ENCODE data around the gene FOSL2. TPM values are rescaled to one million over a fixed set of nuclear protein-coding genes. Genes with fewer than 3 reads are reported as not detected.
A peak's percentile ranks its signal among the peaks of the same experiment; 100 is the strongest.

FOSL2 gene
- total RNA-seq, 1 donor from 2014 or later: 38.4 TPM

DNA sequence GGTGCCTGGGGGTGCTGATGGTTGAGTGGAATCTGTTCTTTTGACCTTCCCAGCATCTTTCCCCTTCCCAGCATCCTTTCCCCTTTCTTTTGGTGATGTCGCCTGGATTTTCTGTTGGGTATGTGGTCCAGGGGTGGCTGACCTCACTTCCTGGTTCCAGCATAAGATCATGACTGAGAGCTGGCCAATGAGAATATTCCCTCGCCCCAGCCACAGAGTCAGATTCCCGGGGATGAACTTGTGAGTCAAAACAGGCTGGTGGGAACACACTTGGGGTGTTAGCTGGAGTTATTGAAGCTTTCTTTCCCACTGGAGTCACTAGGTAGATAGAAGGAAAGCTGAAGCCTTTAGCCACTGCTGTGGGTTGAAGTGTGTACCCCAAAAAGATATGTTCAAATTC, 28.0 kb upstream of the FOSL2 start:
- H3K4me3 Mint-ChIP-seq (ENCODE audit: low read depth): no peak overlapping the region
- TF ChIP-seq, protein P1, sequence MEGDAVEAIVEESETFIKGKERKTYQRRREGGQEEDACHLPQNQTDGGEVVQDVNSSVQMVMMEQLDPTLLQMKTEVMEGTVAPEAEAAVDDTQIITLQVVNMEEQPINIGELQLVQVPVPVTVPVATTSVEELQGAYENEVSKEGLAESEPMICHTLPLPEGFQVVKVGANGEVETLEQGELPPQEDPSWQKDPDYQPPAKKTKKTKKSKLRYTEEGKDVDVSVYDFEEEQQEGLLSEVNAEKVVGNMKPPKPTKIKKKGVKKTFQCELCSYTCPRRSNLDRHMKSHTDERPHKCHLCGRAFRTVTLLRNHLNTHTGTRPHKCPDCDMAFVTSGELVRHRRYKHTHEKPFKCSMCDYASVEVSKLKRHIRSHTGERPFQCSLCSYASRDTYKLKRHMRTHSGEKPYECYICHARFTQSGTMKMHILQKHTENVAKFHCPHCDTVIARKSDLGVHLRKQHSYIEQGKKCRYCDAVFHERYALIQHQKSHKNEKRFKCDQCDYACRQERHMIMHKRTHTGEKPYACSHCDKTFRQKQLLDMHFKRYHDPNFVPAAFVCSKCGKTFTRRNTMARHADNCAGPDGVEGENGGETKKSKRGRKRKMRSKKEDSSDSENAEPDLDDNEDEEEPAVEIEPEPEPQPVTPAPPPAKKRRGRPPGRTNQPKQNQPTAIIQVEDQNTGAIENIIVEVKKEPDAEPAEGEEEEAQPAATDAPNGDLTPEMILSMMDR (IDR thresholded peaks at IDR 0.05; ENCODE audit: unreplicated experiment): no peak
- no peaks in the 10 kb centered on the region for H3K36me3 Mint-ChIP-seq (ENCODE audit: insufficient read depth)

DNA sequence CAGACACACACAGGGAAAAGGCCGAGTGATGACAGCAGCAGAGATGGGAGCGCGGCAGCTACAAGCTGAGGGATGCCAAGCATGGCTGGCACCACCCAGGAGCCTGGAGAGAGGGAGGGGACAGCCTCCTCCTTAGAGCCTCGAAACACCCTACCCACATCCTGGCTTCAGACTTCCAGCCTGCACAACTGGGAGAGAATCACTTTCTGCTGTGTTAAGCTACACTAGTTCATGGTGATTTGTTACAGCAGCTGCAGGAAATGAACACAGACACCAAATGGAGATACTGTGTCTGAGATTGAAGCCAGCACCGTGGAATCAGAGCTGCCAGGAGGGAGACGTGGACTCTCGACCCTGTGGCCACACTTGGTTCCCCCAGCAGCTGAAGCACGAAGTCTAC, 27.5 kb upstream of the FOSL2 start:
- no peak overlapping the region for H3K27ac Mint-ChIP-seq

More for the DNA sequence above, 28.0 kb upstream of the FOSL2 start:
- Mint-ChIP-seq H3K9me3 (ENCODE audit: low read depth) (no peaks in the 10 kb centered on the region), H3K27ac (no peak overlapping the region), H3K4me1 (ENCODE audit: low read depth) (peaks cover 1% of the 10 kb centered on the region), H3K27me3 (peaks cover 23% of the 10 kb centered on the region)
- no peak for DNase-seq (ENCODE audit: low spot score, unreplicated experiment)

DNA sequence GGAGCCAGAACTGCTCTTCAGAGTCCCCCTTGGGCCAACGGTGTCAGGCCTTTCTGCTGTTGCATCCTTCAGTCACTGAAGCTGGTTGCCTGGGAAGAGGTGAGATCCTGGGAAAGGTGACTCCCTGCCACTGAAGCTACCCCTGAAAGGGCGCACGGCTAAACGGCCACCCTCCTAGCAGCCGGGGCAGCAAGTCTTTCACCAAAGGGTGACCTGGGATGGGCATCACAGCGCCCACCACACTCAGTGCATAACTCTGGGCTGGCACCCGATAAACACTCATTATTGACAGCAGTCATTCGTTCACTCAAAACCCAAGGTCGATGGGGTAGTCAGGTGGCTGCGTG, 26.5 kb upstream of the FOSL2 start:
- H3K4me1 Mint-ChIP-seq (ENCODE audit: low read depth): peaks cover 1% of the 10 kb centered on the region
- no peak overlapping the region for H3K4me3 Mint-ChIP-seq (ENCODE audit: low read depth)
- TF ChIP-seq, protein P1 (IDR thresholded peaks at IDR 0.05; ENCODE audit: unreplicated experiment): no peak
- H3K27ac Mint-ChIP-seq: peak overlapping the region; percentile 79
- no peak for DNase-seq (ENCODE audit: low spot score, unreplicated experiment)
- peaks cover 23% of the 10 kb centered on the region for H3K27me3 Mint-ChIP-seq
- H3K9me3 Mint-ChIP-seq (ENCODE audit: low read depth): no peaks in the 10 kb centered on the region
- no peaks in the 10 kb centered on the region for H3K36me3 Mint-ChIP-seq (ENCODE audit: insufficient read depth)

More for the DNA sequence above, 27.5 kb upstream of the FOSL2 start:
- H3K4me1 Mint-ChIP-seq (ENCODE audit: low read depth): peaks cover 1% of the 10 kb centered on the region
- DNase-seq (ENCODE audit: low spot score, unreplicated experiment): no peak
- no peaks in the 10 kb centered on the region for H3K36me3 Mint-ChIP-seq (ENCODE audit: insufficient read depth)
- H3K4me3 Mint-ChIP-seq (ENCODE audit: low read depth): no peak overlapping the region
- no peaks in the 10 kb centered on the region for H3K9me3 Mint-ChIP-seq (ENCODE audit: low read depth)
- H3K27me3 Mint-ChIP-seq: peaks cover 23% of the 10 kb centered on the region
- TF ChIP-seq, protein P1 (IDR thresholded peaks at IDR 0.05; ENCODE audit: unreplicated experiment): no peak

DNA sequence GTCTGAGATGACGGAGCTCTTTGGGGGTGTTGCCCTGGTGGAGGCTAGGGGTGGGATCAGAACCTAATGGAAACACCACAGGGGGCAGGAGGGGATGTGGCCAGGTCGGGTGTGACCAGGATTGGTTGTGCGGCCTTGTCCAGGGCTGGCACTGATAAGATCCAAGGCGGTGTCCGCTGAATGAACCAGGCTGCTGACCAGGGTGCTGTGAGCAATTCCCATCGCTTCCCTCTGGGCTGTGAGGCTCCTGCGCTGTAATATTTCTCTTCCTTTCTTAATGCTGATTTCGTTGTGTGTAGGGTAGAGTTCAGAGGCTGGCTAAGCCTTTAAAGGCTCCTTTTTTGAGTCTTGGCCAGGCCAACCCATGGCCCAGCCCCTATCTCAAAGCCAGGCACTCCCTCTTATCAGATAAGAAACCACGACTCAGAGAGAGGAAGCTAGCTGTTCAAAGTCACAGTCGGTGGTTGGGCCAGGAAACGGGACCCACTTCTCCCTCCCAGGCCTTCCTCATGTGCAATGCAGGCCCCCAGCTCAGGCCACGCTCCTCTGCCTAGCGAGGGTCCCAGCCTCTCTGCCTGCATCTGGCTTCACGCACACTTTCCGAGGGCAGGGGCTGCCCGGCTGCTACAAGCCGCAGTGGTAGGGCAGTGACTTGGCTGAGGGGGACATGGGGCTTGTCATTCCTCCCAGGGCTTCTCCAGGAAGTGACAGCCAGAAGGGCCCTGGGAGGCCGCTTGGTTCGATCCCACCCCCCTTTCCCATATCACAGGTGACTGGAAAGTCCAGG, 26.0 kb upstream of the FOSL2 start:
- TF ChIP-seq, protein P1 (IDR thresholded peaks at IDR 0.05; ENCODE audit: unreplicated experiment): no peak
- peak overlapping the region; percentile 79 for H3K27ac Mint-ChIP-seq
- H3K27me3 Mint-ChIP-seq: peaks cover 23% of the 10 kb centered on the region
- H3K36me3 Mint-ChIP-seq (ENCODE audit: insufficient read depth): no peaks in the 10 kb centered on the region
- no peaks in the 10 kb centered on the region for H3K9me3 Mint-ChIP-seq (ENCODE audit: low read depth)
- H3K4me3 Mint-ChIP-seq (ENCODE audit: low read depth): no peak overlapping the region
- no peak for DNase-seq (ENCODE audit: low spot score, unreplicated experiment)
- H3K4me1 Mint-ChIP-seq (ENCODE audit: low read depth): peaks cover 1% of the 10 kb centered on the region

- no peak for DNase-seq (ENCODE audit: low spot score, unreplicated experiment)
- H3K36me3 Mint-ChIP-seq (ENCODE audit: insufficient read depth): no peaks in the 10 kb centered on the region
- TF ChIP-seq, protein P1 (IDR thresholded peaks at IDR 0.05; ENCODE audit: unreplicated experiment): no peak
- no peak overlapping the region for H3K27ac Mint-ChIP-seq
- no peak overlapping the region for H3K4me3 Mint-ChIP-seq (ENCODE audit: low read depth)
- H3K4me1 Mint-ChIP-seq (ENCODE audit: low read depth): peaks cover 1% of the 10 kb centered on the region
- no peaks in the 10 kb centered on the region for H3K9me3 Mint-ChIP-seq (ENCODE audit: low read depth)
- peaks cover 23% of the 10 kb centered on the region for H3K27me3 Mint-ChIP-seq
Observed at GRCh38 chr2:28367667-28368356, 24.8 kb upstream of the FOSL2 start.

Data from progenitor cell of endocrine pancreas (in vitro differentiated cells).